ENCODE results near the gene KLF14.
"Not testable (repeated sequence)": the region's sequence is repeated elsewhere in the genome, so short reads cannot be mapped to it uniquely, and the experiment has no call there.

Gene KLF14

DNA sequence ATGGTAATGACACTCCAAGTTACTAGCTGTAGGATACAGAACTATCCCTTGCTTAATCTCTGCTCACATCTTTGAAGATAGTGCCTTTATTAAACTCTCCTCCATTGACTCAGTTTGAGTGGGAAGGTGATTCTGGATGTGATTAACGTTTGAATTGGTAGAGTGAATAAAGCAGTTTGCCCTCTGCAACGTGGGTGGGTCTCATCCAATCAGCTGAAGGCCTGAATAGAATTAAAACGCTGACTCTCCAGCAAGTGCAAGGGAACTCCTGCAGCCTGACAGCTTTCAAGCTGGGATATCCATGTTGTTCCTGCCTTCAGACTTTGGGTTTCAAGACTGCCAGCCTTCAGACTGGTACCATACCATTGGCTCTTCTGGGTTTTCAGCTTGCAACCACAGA is 21.6 kb downstream of the KLF14 start:
- no peak for DNase-seq (ENCODE audit: low read depth)

- DNase-seq (ENCODE audit: low read depth), result no peak
These were observed 25.2 kb downstream of the KLF14 start for GRCh38 chr7:130708766-130709165.

DNA sequence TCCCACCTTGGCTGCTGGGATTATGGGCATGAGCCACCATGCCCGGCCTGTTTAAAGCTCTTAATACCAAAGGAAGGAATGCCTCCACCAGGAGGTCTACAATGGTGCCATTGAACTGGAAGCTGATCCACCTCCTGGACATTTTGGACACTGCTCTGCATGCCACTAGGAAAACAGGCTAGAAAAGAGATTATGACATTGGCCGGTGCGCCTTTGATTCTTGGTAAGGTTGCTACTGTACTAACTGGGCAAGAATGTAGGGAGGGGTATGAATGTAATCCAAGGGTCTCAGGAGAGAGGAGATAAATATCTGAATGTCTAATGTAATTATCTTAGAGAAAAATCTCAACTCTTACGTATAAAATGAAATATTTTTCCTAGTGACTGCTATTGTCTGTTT is 26.0 kb downstream of the KLF14 start:
- no peak for DNase-seq (ENCODE audit: low read depth)

DNA sequence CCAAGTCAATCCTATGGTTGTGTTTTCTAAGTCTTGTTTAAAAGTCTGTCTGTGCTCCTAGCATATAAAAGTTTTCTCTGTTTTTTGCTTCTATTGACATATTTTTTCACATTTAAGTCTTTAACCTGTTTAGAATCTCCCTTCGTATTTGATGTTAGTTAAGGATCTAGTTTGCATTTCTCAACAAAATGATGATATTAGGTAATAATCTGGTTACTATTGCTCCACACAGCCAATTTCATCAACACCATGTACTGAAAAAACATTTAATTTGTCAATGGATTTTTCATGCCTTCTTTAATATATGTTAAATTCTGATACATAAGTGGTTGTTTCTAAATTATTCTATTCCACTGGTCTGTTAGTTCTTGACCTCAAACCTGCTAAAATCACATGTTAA is 30.2 kb downstream of the KLF14 start:
- no peak for DNase-seq (ENCODE audit: low read depth)

- DNase-seq (ENCODE audit: low read depth), result no peak
These were observed 32.4 kb downstream of the KLF14 start for GRCh38 chr7:130701650-130702049.

- DNase-seq (ENCODE audit: low read depth), result no peak
These were observed 33.2 kb downstream of the KLF14 start for GRCh38 chr7:130700760-130701159.

- no peak for DNase-seq (ENCODE audit: low read depth)
These were observed 34.3 kb downstream of the KLF14 start for GRCh38 chr7:130699686-130700085.

GRCh38 chr7:130697820-130698219 is 36.2 kb downstream of the KLF14 start:
- no peak for DNase-seq (ENCODE audit: low read depth)

DNA sequence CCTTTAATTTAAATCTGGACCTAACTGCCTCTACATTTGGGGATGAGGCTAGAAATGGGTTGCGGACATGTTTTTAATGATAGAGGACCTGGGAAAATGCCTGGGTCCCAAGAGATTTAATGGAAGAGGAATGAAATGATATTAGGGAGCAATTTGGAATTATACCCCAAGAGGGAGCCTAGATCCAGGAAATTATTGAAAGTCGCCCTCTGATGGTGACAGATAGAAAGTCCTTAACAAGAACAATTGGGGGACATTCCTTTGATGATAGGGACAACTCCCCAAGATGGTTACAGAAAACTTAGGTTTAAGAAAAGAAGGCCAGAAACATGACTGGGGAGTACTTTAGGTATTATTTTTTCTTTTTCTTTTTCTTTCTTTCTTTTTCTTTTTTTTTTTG is 38.2 kb downstream of the KLF14 start:
- DNase-seq (ENCODE audit: low read depth), result no peak

DNA sequence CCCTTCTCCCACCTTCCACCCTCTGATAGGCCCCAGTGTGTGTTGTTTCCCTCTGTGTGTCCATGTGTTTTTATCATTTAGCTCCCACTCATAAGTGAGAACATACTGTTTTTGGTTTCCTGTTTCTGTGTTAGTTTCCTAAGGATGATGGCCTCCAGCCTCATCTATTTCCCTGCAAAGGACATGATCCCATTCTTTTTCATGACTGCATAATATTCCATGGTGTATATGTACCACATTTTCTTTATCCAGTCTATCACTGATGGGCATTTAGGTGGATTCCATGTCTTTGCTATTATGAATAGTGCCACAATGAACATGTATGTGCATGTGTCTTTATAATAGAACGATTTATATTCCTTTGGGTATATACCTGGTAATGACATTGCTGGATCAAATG is 41.6 kb downstream of the KLF14 start:
- DNase-seq (ENCODE audit: low read depth), result not testable (repeated sequence)

GRCh38 chr7:130689683-130690082 is 44.3 kb downstream of the KLF14 start:
- no peak for DNase-seq (ENCODE audit: low read depth)

DNA sequence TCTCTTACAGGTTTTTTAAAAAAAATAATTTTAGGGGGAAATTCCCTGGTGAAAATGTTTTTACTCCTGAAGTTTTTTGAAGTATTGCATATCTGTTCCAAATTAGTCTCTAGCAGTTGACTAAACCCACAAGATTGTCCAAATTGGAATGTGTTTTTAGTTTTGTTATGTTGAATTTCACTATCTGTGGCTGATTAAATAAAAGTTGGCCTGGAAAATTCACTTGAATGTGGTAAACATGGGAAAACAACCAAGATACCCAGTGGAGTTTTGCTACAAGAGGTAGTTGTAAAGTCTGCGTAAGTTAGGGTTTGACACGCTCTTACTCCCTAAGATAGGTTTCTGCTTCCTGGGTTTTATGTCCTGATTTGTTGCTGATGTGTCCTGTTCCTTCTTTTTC is 51.0 kb downstream of the KLF14 start:
- DNase-seq (ENCODE audit: low read depth), result no peak

Measured in stimulated activated CD8-positive, alpha-beta memory T cell treated with anti-CD3 and anti-CD28 coated beads, Interleukin-4, amount 100 ng/mL, for 24 hours (primary cell).